NB4 (cell line): ENCODE results near the gene AOPEP.

Experiments used
- DNase-seq: peaks from one replicate; pipeline ENCODE4 v3.0.0; 2010; ENCODE audit warnings: low read depth
- H3K4me3 ChIP-seq: one replicate; pipeline ENCODE4 v1.5.1; 2011; ENCODE audit warnings: mild to moderate bottlenecking, low read depth, low read length, moderate library complexity
- MYC ChIP-seq: IDR thresholded peaks from 2 replicates; pipeline ENCODE4 v1.6.1; 2011; ENCODE audit warnings: low read depth, low read length
- POLR2A ChIP-seq: IDR thresholded peaks from 2 replicates; pipeline ENCODE4 v1.6.1; 2011; ENCODE audit warnings: mild to moderate bottlenecking; ENCODE audit not compliant: insufficient read length; ENCODE audit errors: extremely low read depth
- TF ChIP-seq, protein P1 (sequence below): IDR thresholded peaks from one replicate; pipeline ENCODE4 v1.5.1; 2012; ENCODE audit warnings: low read depth, low read length
- TF ChIP-seq, protein P2 (sequence below): IDR thresholded peaks from 2 replicates; pipeline ENCODE4 v1.6.1; 2011; ENCODE audit warnings: low read depth, low read length

The AOPEP gene

DNA sequence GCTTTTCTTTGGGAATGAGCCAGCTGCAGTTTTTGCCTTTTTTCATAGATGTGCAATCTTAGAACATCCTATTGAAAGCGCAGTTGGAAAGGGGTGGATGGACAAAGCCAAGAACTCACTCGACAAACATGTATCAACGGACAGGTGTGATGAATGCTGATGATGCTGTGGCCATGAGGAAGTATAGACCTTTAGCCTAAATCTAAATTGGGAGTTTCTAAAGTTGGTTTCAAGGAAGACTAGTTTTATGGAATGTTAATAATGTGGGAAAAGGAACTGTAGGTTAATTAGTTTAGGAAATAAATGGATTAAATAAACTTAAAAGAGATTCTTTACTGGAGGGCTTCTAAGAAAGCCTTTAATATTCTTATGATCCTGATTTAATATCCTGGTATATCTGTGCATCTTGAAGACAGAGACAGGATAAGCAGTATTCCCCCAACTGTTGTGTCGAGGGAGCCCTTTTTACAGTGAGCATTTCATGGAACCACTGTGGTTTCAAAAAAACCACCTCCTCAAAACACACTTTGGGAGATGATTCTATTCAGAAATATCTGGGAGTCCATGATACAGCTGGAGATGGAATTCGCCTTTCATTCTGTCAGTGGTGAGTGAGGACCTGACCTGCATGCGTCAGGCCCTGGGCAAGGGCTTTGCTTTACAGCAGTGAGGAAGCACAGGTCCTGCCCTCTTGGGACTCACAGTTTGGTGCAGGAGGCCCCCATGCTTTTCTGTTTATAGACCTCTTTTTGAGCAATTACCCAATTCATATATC lies 82.6 kb downstream of the AOPEP start:
- no peak for TF ChIP-seq MYC
- TF ChIP-seq, protein P1, sequence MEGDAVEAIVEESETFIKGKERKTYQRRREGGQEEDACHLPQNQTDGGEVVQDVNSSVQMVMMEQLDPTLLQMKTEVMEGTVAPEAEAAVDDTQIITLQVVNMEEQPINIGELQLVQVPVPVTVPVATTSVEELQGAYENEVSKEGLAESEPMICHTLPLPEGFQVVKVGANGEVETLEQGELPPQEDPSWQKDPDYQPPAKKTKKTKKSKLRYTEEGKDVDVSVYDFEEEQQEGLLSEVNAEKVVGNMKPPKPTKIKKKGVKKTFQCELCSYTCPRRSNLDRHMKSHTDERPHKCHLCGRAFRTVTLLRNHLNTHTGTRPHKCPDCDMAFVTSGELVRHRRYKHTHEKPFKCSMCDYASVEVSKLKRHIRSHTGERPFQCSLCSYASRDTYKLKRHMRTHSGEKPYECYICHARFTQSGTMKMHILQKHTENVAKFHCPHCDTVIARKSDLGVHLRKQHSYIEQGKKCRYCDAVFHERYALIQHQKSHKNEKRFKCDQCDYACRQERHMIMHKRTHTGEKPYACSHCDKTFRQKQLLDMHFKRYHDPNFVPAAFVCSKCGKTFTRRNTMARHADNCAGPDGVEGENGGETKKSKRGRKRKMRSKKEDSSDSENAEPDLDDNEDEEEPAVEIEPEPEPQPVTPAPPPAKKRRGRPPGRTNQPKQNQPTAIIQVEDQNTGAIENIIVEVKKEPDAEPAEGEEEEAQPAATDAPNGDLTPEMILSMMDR: no peak
- no peak for TF ChIP-seq POLR2A
- TF ChIP-seq, protein P2, sequence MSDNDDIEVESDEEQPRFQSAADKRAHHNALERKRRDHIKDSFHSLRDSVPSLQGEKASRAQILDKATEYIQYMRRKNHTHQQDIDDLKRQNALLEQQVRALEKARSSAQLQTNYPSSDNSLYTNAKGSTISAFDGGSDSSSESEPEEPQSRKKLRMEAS: no peak
- no peak for DNase-seq
- H3K4me3 ChIP-seq: no peak overlapping the region

DNA sequence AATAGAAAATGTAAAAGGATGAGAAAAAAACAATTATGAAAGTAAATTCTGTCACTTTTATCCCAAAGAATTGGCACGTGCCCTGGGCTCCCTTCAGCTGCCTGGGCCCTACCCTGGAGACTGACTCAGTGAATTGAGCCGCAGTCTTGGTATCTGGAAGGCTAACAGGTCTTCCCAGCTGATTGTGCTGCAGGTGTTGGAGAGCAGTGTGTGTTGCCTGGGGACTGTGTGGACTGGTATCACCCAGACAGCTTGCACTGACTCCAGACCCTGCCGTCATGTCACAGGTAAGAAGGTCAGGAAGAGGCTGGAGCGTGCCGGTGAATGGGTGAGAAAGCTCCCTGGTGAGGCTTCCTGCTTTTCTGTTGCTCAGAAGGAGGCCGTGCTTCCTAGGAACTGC lies 83.3 kb downstream of the AOPEP start:
- no peak for TF ChIP-seq MYC
- TF ChIP-seq, protein P1: no peak
- TF ChIP-seq, protein P2: no peak
- no peak for TF ChIP-seq POLR2A
- DNase-seq: no peak
- no peak overlapping the region for H3K4me3 ChIP-seq

DNA sequence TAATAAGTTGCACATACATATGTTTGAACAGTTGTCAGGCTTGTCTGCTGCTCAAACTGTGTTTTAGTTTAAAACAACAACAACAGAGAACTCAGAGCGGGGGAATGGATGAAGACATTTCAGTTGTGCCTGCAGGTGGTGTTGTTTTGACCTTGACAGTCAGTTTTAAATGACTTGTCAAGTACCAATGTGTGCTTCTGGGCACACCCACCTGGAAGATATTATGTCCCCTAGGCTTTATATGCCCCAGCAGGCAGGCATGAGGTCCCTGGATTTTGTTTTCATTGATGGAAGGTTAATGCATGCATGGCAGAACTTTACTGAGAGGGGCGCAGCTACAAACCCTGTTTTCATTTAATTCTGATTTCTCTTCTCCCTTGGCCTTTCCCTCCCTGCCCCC lies 84.6 kb downstream of the AOPEP start:
- H3K4me3 ChIP-seq: no peak overlapping the region
- TF ChIP-seq, protein P2: no peak
- TF ChIP-seq MYC: no peak
- TF ChIP-seq POLR2A: no peak
- TF ChIP-seq, protein P1: no peak
- no peak for DNase-seq

- no peak for TF ChIP-seq MYC
- DNase-seq: no peak
- no peak overlapping the region for H3K4me3 ChIP-seq
These were observed 85.8 kb downstream of the AOPEP start for GRCh38 chr9:94812343-94812742.

DNA sequence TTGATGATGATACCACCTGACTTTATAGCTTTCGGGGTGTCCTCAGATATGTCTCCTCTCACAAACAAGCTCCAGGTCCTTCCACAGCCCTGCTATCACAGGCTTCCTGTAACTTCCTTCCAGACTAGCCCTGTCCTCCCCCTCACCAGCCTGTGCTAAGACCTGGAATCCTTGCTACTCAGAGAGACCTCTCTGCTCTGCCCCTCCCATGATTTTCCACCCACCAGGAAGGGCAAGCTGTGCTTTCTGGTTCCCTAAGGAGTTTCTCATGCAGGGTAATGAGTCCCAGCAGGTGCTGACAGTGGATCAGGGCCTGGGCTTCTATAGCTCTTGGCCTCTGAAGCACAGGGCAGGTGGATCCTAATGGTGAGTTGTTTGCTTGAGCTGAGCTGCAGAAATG lies 86.9 kb downstream of the AOPEP start:
- no peak overlapping the region for H3K4me3 ChIP-seq
- TF ChIP-seq POLR2A (no peak), MYC (no peak)
- TF ChIP-seq, protein P2: no peak
- TF ChIP-seq, protein P1: no peak
- DNase-seq: no peak

GRCh38 chr9:94817291-94818177 lies 91.0 kb downstream of the AOPEP start:
- DNase-seq: no peak
- TF ChIP-seq, protein P1: no peak
- TF ChIP-seq POLR2A: no peak
- TF ChIP-seq, protein P2: no peak
- TF ChIP-seq MYC: no peak

More at GRCh38 chr9:94817291-94818177, 91.0 kb downstream of the AOPEP start:
- H3K4me3 ChIP-seq: no peak overlapping the region
